Heart left ventricle (tissue), 16 donors: ENCODE results near the gene NAA38. TPM values are rescaled to one million over a fixed set of nuclear protein-coding genes. Genes with fewer than 3 reads are reported as not detected.
A peak's percentile ranks its signal among the peaks of the same experiment; 100 is the strongest.

ENCODE experiments used
- ATAC-seq, 4 donors: fragments of 200-7000 bp; cut with Tn5 transposase; one replicate each; pipeline ENCODE4 v1.9.1; 2020 to 2022; ENCODE audit warnings: moderate library complexity in 4 of 4, mild to moderate bottlenecking in 3 of 4, moderate number of reproducible peaks in 1 of 4
- DNase-seq, 5 donors: peaks; one replicate each; pipeline ENCODE4 v3.0.0-alpha.2; 2020
- H3K27ac ChIP-seq, 12 donors: fragments of 200-600 bp; sonication (generic) in 4 of 12; one replicate each; pipeline versions ENCODE4 v1.5.0 to v1.8.0; 2016 to 2022; ENCODE audit warnings: mild to moderate bottlenecking in 2 of 12
- H3K27me3 ChIP-seq, 9 donors: fragments of 200-600 bp; sonication (generic) in 2 of 9; one replicate each; pipeline versions ENCODE4 v1.5.1 to v1.8.0; 2016 to 2022; ENCODE audit warnings: mild to moderate bottlenecking in 3 of 9
- H3K36me3 ChIP-seq, 9 donors: fragments of 200-600 bp; sonication (generic) in 2 of 9; one replicate each; pipeline versions ENCODE4 v1.5.0 to v1.8.0; 2018 to 2022; ENCODE audit warnings: mild to moderate bottlenecking in 2 of 9
- H3K4me1 ChIP-seq, 12 donors: fragments of 200-600 bp; sonication (generic) in 4 of 12; one replicate each; pipeline versions ENCODE4 v1.5.0 to v1.8.0; 2016 to 2022; ENCODE audit warnings: mild to moderate bottlenecking in 3 of 12
- H3K4me3 ChIP-seq, 12 donors: fragments of 200-600 bp; sonication (generic) in 4 of 12; one replicate each; pipeline versions ENCODE4 v1.5.0 to v1.8.0; 2017 to 2022; ENCODE audit warnings: mild to moderate bottlenecking in 9 of 12, moderate library complexity in 4 of 12
- H3K9me3 ChIP-seq, 12 donors: fragments of 200-600 bp; sonication (generic) in 4 of 12; one replicate each; pipeline versions ENCODE4 v1.5.0 to v1.8.0; 2016 to 2022; ENCODE audit warnings: mild to moderate bottlenecking in 1 of 12
- POLR2A ChIP-seq, 2 donors: fragments of 450-650 bp; IDR thresholded peaks; one replicate each; pipeline ENCODE4 v1.6.1; 2017; ENCODE audit warnings: antibody characterized with exemption in 2 of 2, mild to moderate bottlenecking in 2 of 2, moderate library complexity in 2 of 2
- WGBS, 4 donors: extraction: QIAGEN DNeasy Blood & Tissue Kit in 2 of 4; methylation state at CpG; one replicate each; pipeline versions ENCODE4 v1.1.5 to v1.1.7; 2013 to 2018; 5-methylcytosine and 5-hydroxymethylcytosine counted together
- intact Hi-C, 10 donors: fragments of 100-400 bp; cut with DNase I; formaldehyde crosslinking; loops; one replicate each; pipeline versions ENCODE4 v1.11.1 to v1.14.2; 2022
- polyA plus RNA-seq, 2 donors: library from polyadenylated mRNA; stranded (reverse); fragments of 200-250 nt; gene quantifications; one replicate each; pipeline ENCODE4 v1.2.3, GENCODE V29; 2013
- total RNA-seq, 9 donors: library from RNA; depleted of rRNA in 2 of 9; stranded (reverse); fragments of >200 nt in 2 of 9; fragmentation: NEBNext Ultra II Directional in 3 of 9; extraction: Animal tissue kit (Norgen Biotek cat#: 25700) in 3 of 9; gene quantifications; one replicate each; pipeline versions ENCODE4 v1.1.0 to v1.2.4, GENCODE V29; 2016 to 2023
- TF ChIP-seq, protein P1 (sequence below), 12 donors: fragments of 200-600 bp; sonication (generic) in 4 of 12; IDR thresholded peaks; one replicate each; pipeline versions ENCODE4 v1.5.0 to v1.8.0; 2018 to 2022; ENCODE audit warnings: antibody characterized with exemption in 12 of 12, mild to moderate bottlenecking in 5 of 12
- donor health status: ischemic (EF 13 %, LVEDD 7.1; RV severe dilation, severe dysfunction).
- donor health status: healthy with polysubstance abuse.
- donor health status: DM: no; HTN: yes; CAD: no.
- donor health status: DM: no; HTN: no; CAD: no.
- donor health status: ischemic (EF 25% LVEDD 6.9; RV normal size, moderate dysfunction).
- donor health status: ischemic (EF 25% LVEDD 5.7; RV mildly dilated, moderate dysfunction).
- donor health status: healthy.
- donor health status: DM: yes; HTN: yes; CAD: no.
- donor health status: ischemic (EF 35%, LVEDD 5.7; RV mildly dilated, moderate dysfunction).
- donor health status: nonischemic (EF 11% LVEDD 7.7; RV severe dilation, severe dysfunction).
- donor health status: DM: yes; HTN: yes; CAD: no.
- donor health status: PGD.
- donor health status: ischemic (EF 29% LVEDD 5.4; RV normal size, mild dysfunction).
- donor health status: nonischemic (EF 23%, LVEDD 6.1; RV moderate dilation, normal function).

Gene NAA38
- total and polyA plus RNA-seq, 11 donors = 60.9 to 179 (median 74.2) TPM

DNA sequence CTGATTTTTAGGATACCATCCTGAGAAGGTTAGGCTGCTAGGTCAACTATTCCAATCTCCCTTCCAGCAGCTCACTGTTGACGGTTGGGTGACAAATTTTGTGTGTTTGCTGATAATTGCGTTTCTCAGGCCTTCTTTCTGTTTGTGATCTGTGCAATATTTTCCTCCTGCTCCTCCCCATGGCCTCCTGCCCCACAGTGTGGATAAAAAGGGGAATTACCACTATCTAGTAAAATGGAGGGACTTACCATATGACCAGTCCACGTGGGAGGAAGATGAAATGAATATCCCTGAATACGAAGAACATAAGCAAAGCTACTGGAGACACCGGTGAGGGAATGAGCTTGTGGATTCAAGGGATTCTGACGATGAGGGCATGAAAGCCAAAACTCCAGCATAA is 40.4 kb upstream of the NAA38 start:
- H3K4me1 ChIP-seq = peaks cover 0 to 11% (median 0%) of the 10 kb centered on the region in 12 donors
- intact Hi-C loops = loop anchor here in 9 of 10 donors (1.0 to 10.0 kb wide), 4 partner anchors 35 to 75 kb away; no protein-coding TSS in a partner anchor
- WGBS, 4 donors = 47 to 58% (median 57%) methylated on average over 6 of the region's 6 CpGs

DNA sequence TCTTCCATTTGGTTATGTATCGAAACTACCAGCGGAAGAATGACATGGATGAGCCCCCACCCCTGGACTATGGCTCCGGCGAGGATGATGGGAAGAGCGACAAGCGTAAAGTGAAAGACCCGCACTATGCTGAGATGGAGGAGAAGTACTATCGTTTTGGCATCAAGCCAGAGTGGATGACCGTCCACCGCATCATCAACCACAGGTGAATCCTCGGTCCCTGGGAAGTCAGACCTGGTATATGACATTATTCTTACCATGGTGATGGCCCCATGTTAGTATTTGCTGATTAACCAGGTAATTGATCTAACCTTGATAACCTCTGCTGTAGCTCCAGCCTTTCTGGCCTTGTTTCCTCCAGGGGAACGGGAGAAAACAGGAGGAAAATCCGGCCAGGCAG is 39.7 kb upstream of the NAA38 start:
- H3K36me3 ChIP-seq = peaks cover 0 to 98% (median 87%) of the 10 kb centered on the region in 9 donors
- H3K4me1 ChIP-seq = peaks cover 0 to 11% (median 0%) of the 10 kb centered on the region in 12 donors
- H3K27me3 ChIP-seq = no peaks in the 10 kb centered on the region

More for the DNA sequence above, 40.4 kb upstream of the NAA38 start:
- Histone ChIP-seq H3K4me3 (no peak overlapping the region), H3K27ac (peak overlapping the region in 1 of 12 donors; percentile 10), H3K36me3 (peaks cover 0 to 99% (median 89%) of the 10 kb centered on the region in 9 donors), H3K27me3 (no peaks in the 10 kb centered on the region), H3K9me3 (no peaks in the 10 kb centered on the region)
- ATAC-seq (peak; percentile 65 to 86 (median 72)), DNase-seq (no peak)
- no peak for TF ChIP-seq POLR2A (IDR thresholded peaks at IDR 0.05)
- TF ChIP-seq, protein P1, sequence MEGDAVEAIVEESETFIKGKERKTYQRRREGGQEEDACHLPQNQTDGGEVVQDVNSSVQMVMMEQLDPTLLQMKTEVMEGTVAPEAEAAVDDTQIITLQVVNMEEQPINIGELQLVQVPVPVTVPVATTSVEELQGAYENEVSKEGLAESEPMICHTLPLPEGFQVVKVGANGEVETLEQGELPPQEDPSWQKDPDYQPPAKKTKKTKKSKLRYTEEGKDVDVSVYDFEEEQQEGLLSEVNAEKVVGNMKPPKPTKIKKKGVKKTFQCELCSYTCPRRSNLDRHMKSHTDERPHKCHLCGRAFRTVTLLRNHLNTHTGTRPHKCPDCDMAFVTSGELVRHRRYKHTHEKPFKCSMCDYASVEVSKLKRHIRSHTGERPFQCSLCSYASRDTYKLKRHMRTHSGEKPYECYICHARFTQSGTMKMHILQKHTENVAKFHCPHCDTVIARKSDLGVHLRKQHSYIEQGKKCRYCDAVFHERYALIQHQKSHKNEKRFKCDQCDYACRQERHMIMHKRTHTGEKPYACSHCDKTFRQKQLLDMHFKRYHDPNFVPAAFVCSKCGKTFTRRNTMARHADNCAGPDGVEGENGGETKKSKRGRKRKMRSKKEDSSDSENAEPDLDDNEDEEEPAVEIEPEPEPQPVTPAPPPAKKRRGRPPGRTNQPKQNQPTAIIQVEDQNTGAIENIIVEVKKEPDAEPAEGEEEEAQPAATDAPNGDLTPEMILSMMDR (IDR thresholded peaks at IDR 0.05) = peak; percentile 18 to 64 (median 49)

DNA sequence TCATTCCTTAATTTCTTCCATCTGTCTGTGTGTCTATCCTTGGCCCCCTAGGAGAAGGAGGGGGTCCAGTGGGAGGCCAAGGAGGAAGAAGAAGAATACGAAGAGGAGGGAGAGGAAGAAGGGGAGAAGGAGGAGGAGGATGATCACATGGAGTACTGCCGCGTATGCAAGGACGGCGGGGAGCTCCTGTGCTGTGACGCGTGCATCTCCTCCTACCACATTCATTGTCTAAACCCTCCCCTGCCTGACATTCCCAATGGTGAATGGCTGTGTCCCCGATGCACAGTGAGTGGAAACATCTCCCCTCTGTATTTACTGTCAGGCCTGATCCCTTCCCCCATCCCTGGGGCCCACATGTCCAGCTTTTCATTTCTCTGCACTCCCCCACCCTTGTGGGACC is 37.5 kb upstream of the NAA38 start:
- Histone ChIP-seq H3K4me1 (peaks cover 0 to 18% (median 5%) of the 10 kb centered on the region in 12 donors), H3K4me3 (no peak overlapping the region), H3K27me3 (no peaks in the 10 kb centered on the region), H3K9me3 (no peaks in the 10 kb centered on the region), H3K36me3 (peaks cover 0 to 95% (median 80%) of the 10 kb centered on the region in 9 donors), H3K27ac (no peak overlapping the region)
- 88 to 92% (median 90%) methylated on average over 8 of the region's 8 CpGs for WGBS, 4 donors
- peak in 1 of 5 donors; percentile 6 for DNase-seq
- intact Hi-C loops = loop anchor here in 7 of 10 donors (5.0 to 10.0 kb wide), 3 partner anchors 33 to 73 kb away; no protein-coding TSS in a partner anchor
- no peak for ATAC-seq
- no peak for TF ChIP-seq POLR2A (IDR thresholded peaks at IDR 0.05)
- TF ChIP-seq, protein P1 (IDR thresholded peaks at IDR 0.05) = no peak

More for the DNA sequence above, 39.7 kb upstream of the NAA38 start:
- Histone ChIP-seq H3K9me3 (no peaks in the 10 kb centered on the region), H3K27ac (no peak overlapping the region), H3K4me3 (no peak overlapping the region)
- ATAC-seq = no peak
- intact Hi-C loops = loop anchor here in 8 of 10 donors (1.0 to 10.0 kb wide), 4 partner anchors 35 to 75 kb away; no protein-coding TSS in a partner anchor
- DNase-seq = no peak
- 87 to 91% (median 88%) methylated on average over 13 of the region's 13 CpGs for WGBS, 4 donors
- TF ChIP-seq, protein P1 (IDR thresholded peaks at IDR 0.05) = no peak
- TF ChIP-seq POLR2A (IDR thresholded peaks at IDR 0.05) = no peak

DNA sequence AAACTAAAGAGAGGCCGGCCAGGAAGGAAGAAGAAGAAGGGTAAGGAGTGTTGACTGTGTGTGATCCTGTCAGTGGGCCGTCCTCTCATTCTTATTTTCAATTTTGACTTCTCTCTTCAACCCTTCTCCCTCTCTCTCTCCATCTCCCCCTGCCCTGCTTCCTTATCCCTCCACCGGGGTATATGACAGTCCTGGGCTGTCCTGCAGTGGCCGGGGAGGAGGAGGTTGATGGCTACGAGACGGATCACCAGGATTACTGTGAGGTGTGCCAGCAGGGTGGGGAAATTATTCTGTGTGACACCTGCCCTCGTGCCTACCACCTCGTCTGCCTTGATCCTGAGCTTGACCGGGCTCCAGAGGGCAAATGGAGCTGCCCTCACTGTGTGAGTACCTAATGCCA is 36.9 kb upstream of the NAA38 start:
- ATAC-seq (no peak), DNase-seq (peak in 1 of 5 donors; percentile 3)
- TF ChIP-seq, protein P1 (IDR thresholded peaks at IDR 0.05) = no peak
- TF ChIP-seq POLR2A (IDR thresholded peaks at IDR 0.05) = no peak
- 88 to 97% (median 94%) methylated on average over 9 of the region's 9 CpGs for WGBS, 4 donors
- Histone ChIP-seq H3K4me1 (peaks cover 5 to 24% (median 11%) of the 10 kb centered on the region in 12 donors), H3K36me3 (peaks cover 0 to 91% (median 74%) of the 10 kb centered on the region in 9 donors), H3K9me3 (no peaks in the 10 kb centered on the region), H3K4me3 (no peak overlapping the region), H3K27me3 (no peaks in the 10 kb centered on the region), H3K27ac (no peak overlapping the region)
- intact Hi-C loops = loop anchor here in 3 of 10 donors (10.0 kb wide), 1 partner anchor 69 kb away; no protein-coding TSS in a partner anchor
